B cell (primary cell): Measurements from ENCODE around the gene HTR6.

ENCODE experiments used
- CTCF ChIP-seq: fragments of 200-600 bp; IDR thresholded peaks from one replicate; pipeline ENCODE4 v1.8.0; 2022; ENCODE audit warnings: antibody characterized with exemption, mild to moderate bottlenecking
- EZH2 ChIP-seq: IDR thresholded peaks from 2 replicates; pipeline ENCODE4 v1.6.1; 2012; ENCODE audit warnings: borderline replicate concordance, low read depth, mild to moderate bottlenecking, moderate library complexity, low read length; ENCODE audit not compliant: insufficient read depth, poor library complexity, severe bottlenecking

DNA sequence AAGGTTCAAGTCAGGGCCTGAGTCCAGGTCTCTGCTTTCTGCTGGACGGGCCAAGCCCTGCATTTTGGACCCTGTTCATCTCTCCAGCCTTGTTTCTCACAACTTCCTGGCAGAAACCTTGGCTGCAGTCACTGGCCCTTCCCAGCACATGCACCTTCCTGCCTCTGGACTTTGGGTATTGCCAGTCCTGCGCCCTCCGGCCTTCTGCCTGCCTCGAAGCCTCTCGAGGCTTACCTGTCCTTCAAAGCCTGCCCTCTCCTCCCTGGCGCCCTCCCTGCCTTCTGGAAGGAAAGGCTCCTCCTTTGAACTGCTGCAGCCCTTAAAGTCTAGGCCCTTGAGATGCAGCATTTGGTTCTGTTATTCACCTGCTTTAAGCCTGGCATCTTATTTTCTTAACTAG is 52.8 kb downstream of the HTR6 start:
- TF ChIP-seq CTCF = no peak
- no peak for TF ChIP-seq EZH2
